ENCODE results near the gene CENPP. TPM values are rescaled to one million over a fixed set of nuclear protein-coding genes. Genes with fewer than 3 reads are reported as not detected.

The CENPP gene
- total RNA-seq, 1 experiment from 2014 or later = 14.3 TPM

- TF ChIP-seq TCF7 (CRISPR knock-in tag; IDR thresholded peaks at IDR 0.05; ENCODE audit: low read depth) (no peak), ZNF396 (CRISPR knock-in tag; IDR thresholded peaks at IDR 0.05; ENCODE audit: borderline replicate concordance) (no peak), TP53 (CRISPR knock-in tag; IDR thresholded peaks at IDR 0.05) (no peak), E2F1 (CRISPR knock-in tag; IDR thresholded peaks at IDR 0.05) (no peak), TEAD1 (CRISPR knock-in tag; IDR thresholded peaks at IDR 0.05) (no peak), HMGA2 (CRISPR knock-in tag; IDR thresholded peaks at IDR 0.05) (no peak), MYBL2 (CRISPR knock-in tag; IDR thresholded peaks at IDR 0.05) (no peak)
- TF ChIP-seq, protein P1, sequence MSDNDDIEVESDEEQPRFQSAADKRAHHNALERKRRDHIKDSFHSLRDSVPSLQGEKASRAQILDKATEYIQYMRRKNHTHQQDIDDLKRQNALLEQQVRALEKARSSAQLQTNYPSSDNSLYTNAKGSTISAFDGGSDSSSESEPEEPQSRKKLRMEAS (CRISPR knock-in tag; IDR thresholded peaks at IDR 0.05) = no peak
- Mint-ChIP-seq H3K4me3 (no peak overlapping the region), H3K27me3 (ENCODE audit: low read depth) (no peaks in the 10 kb centered on the region), H3K4me1 (peaks cover 14% of the 10 kb centered on the region), H3K36me3 (no peaks in the 10 kb centered on the region), H3K27ac (no peak overlapping the region), H3K9me3 (no peaks in the 10 kb centered on the region)
- ChIA-PET CTCF (no interaction called here), POLR2A (no interaction called here)
- DNase-seq (ENCODE audit: low spot score) (no peak), ATAC-seq (no peak)
These were observed 180.6 kb downstream of the CENPP start for GRCh38 chr9:92506184-92506857.

- Mint-ChIP-seq H3K27ac (no peak overlapping the region), H3K27me3 (ENCODE audit: low read depth) (no peaks in the 10 kb centered on the region), H3K36me3 (no peaks in the 10 kb centered on the region), H3K4me1 (peaks cover 14% of the 10 kb centered on the region), H3K9me3 (no peaks in the 10 kb centered on the region), H3K4me3 (no peak overlapping the region)
- ATAC-seq (no peak), DNase-seq (ENCODE audit: low spot score) (no peak)
- ChIA-PET CTCF (no interaction called here), POLR2A (no interaction called here)
- TF ChIP-seq GRHL2 (CRISPR knock-in tag; IDR thresholded peaks at IDR 0.05; ENCODE audit: insufficient replicate concordance, severe bottlenecking) (no peak), ZNF121 (CRISPR knock-in tag; IDR thresholded peaks at IDR 0.05) (no peak), GABPB1 (CRISPR knock-in tag; IDR thresholded peaks at IDR 0.05) (no peak), PRRX2 (CRISPR knock-in tag; IDR thresholded peaks at IDR 0.05) (no peak), ZNF317 (CRISPR knock-in tag; IDR thresholded peaks at IDR 0.05; ENCODE audit: borderline replicate concordance, low read depth) (no peak), SMAD3 (CRISPR knock-in tag; IDR thresholded peaks at IDR 0.05; ENCODE audit: borderline replicate concordance) (no peak), ZNF232 (CRISPR knock-in tag; IDR thresholded peaks at IDR 0.05) (no peak), ZMAT4 (CRISPR knock-in tag; IDR thresholded peaks at IDR 0.05) (no peak), NR1H2 (CRISPR knock-in tag; IDR thresholded peaks at IDR 0.05) (no peak), ZNF281 (CRISPR knock-in tag; IDR thresholded peaks at IDR 0.05) (no peak), USF2 (CRISPR knock-in tag; IDR thresholded peaks at IDR 0.05) (no peak), NR3C1 (CRISPR knock-in tag; conservative IDR thresholded peaks at IDR 0.05; ENCODE audit: low read depth) (no peak), CBFB (CRISPR knock-in tag; IDR thresholded peaks at IDR 0.05; ENCODE audit: low read depth) (no peak), STAT6 (CRISPR knock-in tag; conservative IDR thresholded peaks at IDR 0.05; ENCODE audit: low read depth) (no peak)
- TF ChIP-seq, protein P1 (CRISPR knock-in tag; IDR thresholded peaks at IDR 0.05) = no peak
- TF ChIP-seq, protein P2, sequence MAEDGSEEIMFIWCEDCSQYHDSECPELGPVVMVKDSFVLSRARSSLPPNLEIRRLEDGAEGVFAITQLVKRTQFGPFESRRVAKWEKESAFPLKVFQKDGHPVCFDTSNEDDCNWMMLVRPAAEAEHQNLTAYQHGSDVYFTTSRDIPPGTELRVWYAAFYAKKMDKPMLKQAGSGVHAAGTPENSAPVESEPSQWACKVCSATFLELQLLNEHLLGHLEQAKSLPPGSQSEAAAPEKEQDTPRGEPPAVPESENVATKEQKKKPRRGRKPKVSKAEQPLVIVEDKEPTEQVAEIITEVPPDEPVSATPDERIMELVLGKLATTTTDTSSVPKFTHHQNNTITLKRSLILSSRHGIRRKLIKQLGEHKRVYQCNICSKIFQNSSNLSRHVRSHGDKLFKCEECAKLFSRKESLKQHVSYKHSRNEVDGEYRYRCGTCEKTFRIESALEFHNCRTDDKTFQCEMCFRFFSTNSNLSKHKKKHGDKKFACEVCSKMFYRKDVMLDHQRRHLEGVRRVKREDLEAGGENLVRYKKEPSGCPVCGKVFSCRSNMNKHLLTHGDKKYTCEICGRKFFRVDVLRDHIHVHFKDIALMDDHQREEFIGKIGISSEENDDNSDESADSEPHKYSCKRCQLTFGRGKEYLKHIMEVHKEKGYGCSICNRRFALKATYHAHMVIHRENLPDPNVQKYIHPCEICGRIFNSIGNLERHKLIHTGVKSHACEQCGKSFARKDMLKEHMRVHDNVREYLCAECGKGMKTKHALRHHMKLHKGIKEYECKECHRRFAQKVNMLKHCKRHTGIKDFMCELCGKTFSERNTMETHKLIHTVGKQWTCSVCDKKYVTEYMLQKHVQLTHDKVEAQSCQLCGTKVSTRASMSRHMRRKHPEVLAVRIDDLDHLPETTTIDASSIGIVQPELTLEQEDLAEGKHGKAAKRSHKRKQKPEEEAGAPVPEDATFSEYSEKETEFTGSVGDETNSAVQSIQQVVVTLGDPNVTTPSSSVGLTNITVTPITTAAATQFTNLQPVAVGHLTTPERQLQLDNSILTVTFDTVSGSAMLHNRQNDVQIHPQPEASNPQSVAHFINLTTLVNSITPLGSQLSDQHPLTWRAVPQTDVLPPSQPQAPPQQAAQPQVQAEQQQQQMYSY (CRISPR knock-in tag; IDR thresholded peaks at IDR 0.05) = no peak
These were observed 181.3 kb downstream of the CENPP start for GRCh38 chr9:92507005-92507404.
